Stomach (tissue), 4 donors: Measurements from ENCODE around the gene PAN3.

ENCODE experiments used
- CTCF ChIP-seq, 7 experiments: fragments of 450-650 bp in 4 of 7; fragments of 200-600 bp in 3 of 7; sonication (generic) in 3 of 7; IDR thresholded peaks; one replicate each; pipeline ENCODE4 v1.5.1; 2016 to 2019; ENCODE audit warnings: antibody characterized with exemption in 7 of 7, control low read depth in 2 of 7, mild to moderate bottlenecking in 1 of 7
- EP300 ChIP-seq: sonication (generic); formaldehyde crosslinking; IDR thresholded peaks from one replicate; pipeline ENCODE4 v1.6.1; 2017; ENCODE audit warnings: antibody characterized with exemption
- POLR2A ChIP-seq, 4 donors: fragments of 450-650 bp; IDR thresholded peaks; one replicate each; pipeline ENCODE4 v1.6.1; 2016; ENCODE audit warnings: antibody characterized with exemption in 4 of 4, control low read depth in 2 of 4, mild to moderate bottlenecking in 1 of 4, moderate library complexity in 1 of 4
- POLR2AphosphoS5 ChIP-seq, 3 donors: sonication (generic); formaldehyde crosslinking; IDR thresholded peaks; one replicate each; pipeline ENCODE4 v1.6.1; 2016; ENCODE audit warnings: antibody characterized with exemption in 3 of 3

DNA sequence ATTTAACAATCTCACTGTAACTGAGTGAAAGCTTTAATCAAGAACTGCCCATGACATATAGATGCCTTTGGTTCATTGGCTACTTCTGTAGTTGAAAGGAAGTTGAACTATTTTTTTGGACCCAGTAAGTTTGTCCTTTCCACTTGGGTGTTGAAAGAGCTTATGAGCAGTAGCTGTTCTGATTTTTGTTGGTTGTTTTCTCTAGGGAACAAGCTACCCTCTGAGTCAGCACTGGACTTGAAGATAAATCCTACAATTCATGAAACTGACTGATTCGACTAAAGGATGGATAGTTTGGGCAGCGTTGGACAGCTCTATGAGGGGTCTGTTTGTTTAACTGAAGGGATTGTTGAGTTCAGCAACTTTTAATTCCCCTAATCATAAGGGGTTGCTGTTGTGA lies 101.0 kb downstream of the PAN3 start:
- TF ChIP-seq CTCF (IDR thresholded peaks at IDR 0.05) (no peak), POLR2A (IDR thresholded peaks at IDR 0.05) (no peak), POLR2AphosphoS5 (IDR thresholded peaks at IDR 0.05) (no peak), EP300 (no peak)
